Ectodermal cell (in vitro differentiated cells): ENCODE results near the gene DYRK3.
"Not testable (repeated sequence)": the region's sequence is repeated elsewhere in the genome, so short reads cannot be mapped to it uniquely, and the experiment has no call there.

Experiments used
- H3K27ac ChIP-seq: 2 replicates; pipeline ENCODE4 v1.7.0; 2013; ENCODE audit warnings: mild to moderate bottlenecking, low read depth, low read length; ENCODE audit not compliant: insufficient read depth, poor library complexity, severe bottlenecking
- H3K27me3 ChIP-seq: 2 replicates; pipeline ENCODE4 v1.7.0; 2013; ENCODE audit warnings: mild to moderate bottlenecking, low read length; ENCODE audit not compliant: insufficient read depth, control insufficient read depth, poor library complexity, severe bottlenecking
- H3K36me3 ChIP-seq: one replicate; pipeline ENCODE4 v1.7.0; 2013; ENCODE audit warnings: low read length; ENCODE audit not compliant: control insufficient read depth, insufficient read depth
- H3K4me1 ChIP-seq: one replicate; pipeline ENCODE4 v1.7.0; 2013; ENCODE audit warnings: low read length; ENCODE audit not compliant: control insufficient read depth, insufficient read depth
- H3K4me3 ChIP-seq: 2 replicates; pipeline ENCODE4 v1.7.0; 2013; ENCODE audit warnings: low read depth, low read length, control low read depth; ENCODE audit not compliant: insufficient read depth
- H3K9me3 ChIP-seq: 2 replicates; pipeline ENCODE4 v1.7.0; 2013; ENCODE audit warnings: mild to moderate bottlenecking, low read length, moderate library complexity; ENCODE audit not compliant: control insufficient read depth
- WGBS, 2 experiments: methylation state at CpG; one replicate each; pipeline ENCODE4 v1.1.7; 2013; ENCODE audit warnings: missing lambda C conversion rate in 2 of 2; 5-methylcytosine and 5-hydroxymethylcytosine counted together

DYRK3 gene

GRCh38 chr1:206631085-206631509 is 4.2 kb upstream of the DYRK3 start:
- WGBS, 2 experiments: 24 to 36% methylated on average over 4 of the region's 4 CpGs
- no peaks in the 10 kb centered on the region for H3K36me3 ChIP-seq
- peaks cover 8% of the 10 kb centered on the region for H3K27me3 ChIP-seq
- H3K4me3 ChIP-seq: no peak overlapping the region
- no peaks in the 10 kb centered on the region for H3K9me3 ChIP-seq
- no peak overlapping the region for H3K27ac ChIP-seq
- peaks cover 18% of the 10 kb centered on the region for H3K4me1 ChIP-seq

GRCh38 chr1:206633708-206634121 is 1.6 kb upstream of the DYRK3 start:
- H3K27me3 ChIP-seq: peaks cover 8% of the 10 kb centered on the region
- H3K4me3 ChIP-seq: no peak overlapping the region
- peak overlapping the region; percentile 42 for H3K27ac ChIP-seq
- H3K36me3 ChIP-seq: no peaks in the 10 kb centered on the region
- H3K4me1 ChIP-seq: peaks cover 23% of the 10 kb centered on the region
- H3K9me3 ChIP-seq: no peaks in the 10 kb centered on the region
- 67 to 75% methylated on average over 8 to 9 of the region's 9 CpGs for WGBS, 2 experiments

GRCh38 chr1:206634365-206635079 is 814 bp upstream of the DYRK3 start:
- WGBS, 2 experiments: 27 to 30% methylated on average over 26 of the region's 26 CpGs
- Histone ChIP-seq H3K27me3 (peaks cover 8% of the 10 kb centered on the region), H3K36me3 (no peaks in the 10 kb centered on the region), H3K4me1 (peaks cover 23% of the 10 kb centered on the region), H3K9me3 (no peaks in the 10 kb centered on the region), H3K27ac (no peak overlapping the region), H3K4me3 (peak overlapping the region; percentile 87)

GRCh38 chr1:206635978-206636345 is 626 bp downstream of the DYRK3 start:
- Histone ChIP-seq H3K4me3 (peak overlapping the region; percentile 87), H3K27ac (no peak overlapping the region), H3K27me3 (peaks cover 8% of the 10 kb centered on the region), H3K4me1 (peaks cover 23% of the 10 kb centered on the region), H3K9me3 (no peaks in the 10 kb centered on the region), H3K36me3 (no peaks in the 10 kb centered on the region)
- WGBS, 2 experiments: 2 to 3% methylated on average over 13 to 14 of the region's 14 CpGs

- WGBS, 2 experiments: 56 to 74% methylated on average over 3 to 4 of the region's 4 CpGs
- H3K4me1 ChIP-seq: peaks cover 23% of the 10 kb centered on the region
- no peak overlapping the region for H3K4me3 ChIP-seq
- H3K36me3 ChIP-seq: no peaks in the 10 kb centered on the region
- H3K27me3 ChIP-seq: peaks cover 8% of the 10 kb centered on the region
- no peaks in the 10 kb centered on the region for H3K9me3 ChIP-seq
- H3K27ac ChIP-seq: no peak overlapping the region
Measured at GRCh38 chr1:206636671-206637070, 1.3 kb downstream of the DYRK3 start.

GRCh38 chr1:206637605-206638004 is 2.3 kb downstream of the DYRK3 start:
- Histone ChIP-seq H3K36me3 (no peaks in the 10 kb centered on the region), H3K9me3 (no peaks in the 10 kb centered on the region), H3K4me1 (peaks cover 23% of the 10 kb centered on the region), H3K27ac (no peak overlapping the region), H3K27me3 (peaks cover 8% of the 10 kb centered on the region), H3K4me3 (no peak overlapping the region)

- not testable (repeated sequence) for H3K27ac ChIP-seq, H3K4me1 ChIP-seq, H3K36me3 ChIP-seq, H3K27me3 ChIP-seq, H3K4me3 ChIP-seq, H3K9me3 ChIP-seq
- no CpG with 5 or more reads among the region's 2 CpGs for WGBS, 2 experiments
Measured at GRCh38 chr1:206642074-206642473, 6.7 kb downstream of the DYRK3 start.

- Histone ChIP-seq H3K27me3 (no peaks in the 10 kb centered on the region), H3K4me1 (no peaks in the 10 kb centered on the region), H3K4me3 (no peak overlapping the region), H3K27ac (no peak overlapping the region), H3K9me3 (no peaks in the 10 kb centered on the region), H3K36me3 (peaks cover 15% of the 10 kb centered on the region)
- 90 to 93% methylated on average over 3 of the region's 3 CpGs for WGBS, 2 experiments
Measured at GRCh38 chr1:206643118-206643698, 7.9 kb downstream of the DYRK3 start.

GRCh38 chr1:206646504-206646903 is 11.2 kb downstream of the DYRK3 start:
- peaks cover 15% of the 10 kb centered on the region for H3K36me3 ChIP-seq
- WGBS, 2 experiments: 64 to 79% methylated on average over 1 of the region's 1 CpG
- H3K4me3 ChIP-seq: no peak overlapping the region
- H3K27me3 ChIP-seq: no peaks in the 10 kb centered on the region
- H3K9me3 ChIP-seq: no peaks in the 10 kb centered on the region
- H3K4me1 ChIP-seq: no peaks in the 10 kb centered on the region
- H3K27ac ChIP-seq: no peak overlapping the region

GRCh38 chr1:206647224-206647623 is 11.9 kb downstream of the DYRK3 start:
- peaks cover 15% of the 10 kb centered on the region for H3K36me3 ChIP-seq
- no peak overlapping the region for H3K4me3 ChIP-seq
- no peaks in the 10 kb centered on the region for H3K27me3 ChIP-seq
- H3K27ac ChIP-seq: no peak overlapping the region
- no peaks in the 10 kb centered on the region for H3K4me1 ChIP-seq
- no peaks in the 10 kb centered on the region for H3K9me3 ChIP-seq
